ENCODE data around the gene FBXL13.

The FBXL13 gene

GRCh38 chr7:102837802-102838201 lies 236.8 kb downstream of the FBXL13 start:
- H3K36me3 ChIP-seq (ENCODE audit: insufficient read depth, low read length), result no peaks in the 10 kb centered on the region
- no peak overlapping the region for H3K9ac ChIP-seq (ENCODE audit: low read length)
- no peak overlapping the region for H3K4me2 ChIP-seq (ENCODE audit: low read length)
- H3F3A ChIP-seq (ENCODE audit: insufficient read depth, low read length), result no peaks in the 10 kb centered on the region
- no peak overlapping the region for H3K27ac ChIP-seq (ENCODE audit: low read depth, low read length, poor library complexity, severe bottlenecking)
- no peaks in the 10 kb centered on the region for H3K9me2 ChIP-seq (ENCODE audit: low read depth, low read length)
- no peak overlapping the region for H3K4me3 ChIP-seq (ENCODE audit: low read depth, low read length, poor library complexity, severe bottlenecking)
- H3K4me1 ChIP-seq (ENCODE audit: insufficient read depth, low read length, severe bottlenecking), result no peaks in the 10 kb centered on the region
- H3K79me2 ChIP-seq (ENCODE audit: insufficient read depth, low read length), result no peaks in the 10 kb centered on the region
- no peak overlapping the region for H2AFZ ChIP-seq (ENCODE audit: low read length)
- TF ChIP-seq CTCF (IDR thresholded peaks at IDR 0.05; ENCODE audit: low read length) (no peak), EZH2 (IDR thresholded peaks at IDR 0.05; ENCODE audit: borderline replicate concordance, low read length) (no peak)
- H4K20me1 ChIP-seq (ENCODE audit: insufficient read depth, low read length), result no peaks in the 10 kb centered on the region
- no peaks in the 10 kb centered on the region for H3K9me3 ChIP-seq (ENCODE audit: low read length)
- no peaks in the 10 kb centered on the region for H3K27me3 ChIP-seq (ENCODE audit: insufficient read depth, low read length)

- H3K27me3 ChIP-seq (ENCODE audit: insufficient read depth, low read length), result no peaks in the 10 kb centered on the region
- no peak overlapping the region for H3K27ac ChIP-seq (ENCODE audit: low read depth, low read length, poor library complexity, severe bottlenecking)
- no peaks in the 10 kb centered on the region for H3K36me3 ChIP-seq (ENCODE audit: insufficient read depth, low read length)
- no peak overlapping the region for H3K9ac ChIP-seq (ENCODE audit: low read length)
- no peaks in the 10 kb centered on the region for H3K9me2 ChIP-seq (ENCODE audit: low read depth, low read length)
- no peaks in the 10 kb centered on the region for H3K79me2 ChIP-seq (ENCODE audit: insufficient read depth, low read length)
- H3K4me3 ChIP-seq (ENCODE audit: low read depth, low read length, poor library complexity, severe bottlenecking), result no peak overlapping the region
- no peak overlapping the region for H3K4me2 ChIP-seq (ENCODE audit: low read length)
- TF ChIP-seq CTCF (IDR thresholded peaks at IDR 0.05; ENCODE audit: low read length) (no peak), EZH2 (IDR thresholded peaks at IDR 0.05; ENCODE audit: borderline replicate concordance, low read length) (no peak)
- H2AFZ ChIP-seq (ENCODE audit: low read length), result no peak overlapping the region
- no peaks in the 10 kb centered on the region for H3K4me1 ChIP-seq (ENCODE audit: insufficient read depth, low read length, severe bottlenecking)
- H3K9me3 ChIP-seq (ENCODE audit: low read length), result no peaks in the 10 kb centered on the region
- H3F3A ChIP-seq (ENCODE audit: insufficient read depth, low read length), result no peaks in the 10 kb centered on the region
- no peaks in the 10 kb centered on the region for H4K20me1 ChIP-seq (ENCODE audit: insufficient read depth, low read length)
Measured at GRCh38 chr7:102836977-102837376, 237.6 kb downstream of the FBXL13 start.

GRCh38 chr7:102836191-102836919 lies 238.2 kb downstream of the FBXL13 start:
- Histone ChIP-seq H3F3A (ENCODE audit: insufficient read depth, low read length) (no peaks in the 10 kb centered on the region), H2AFZ (ENCODE audit: low read length) (no peak overlapping the region), H3K27ac (ENCODE audit: low read depth, low read length, poor library complexity, severe bottlenecking) (no peak overlapping the region), H3K9ac (ENCODE audit: low read length) (no peak overlapping the region), H4K20me1 (ENCODE audit: insufficient read depth, low read length) (no peaks in the 10 kb centered on the region), H3K9me2 (ENCODE audit: low read depth, low read length) (no peaks in the 10 kb centered on the region), H3K36me3 (ENCODE audit: insufficient read depth, low read length) (no peaks in the 10 kb centered on the region), H3K9me3 (ENCODE audit: low read length) (no peaks in the 10 kb centered on the region), H3K4me1 (ENCODE audit: insufficient read depth, low read length, severe bottlenecking) (no peaks in the 10 kb centered on the region), H3K4me2 (ENCODE audit: low read length) (no peak overlapping the region), H3K27me3 (ENCODE audit: insufficient read depth, low read length) (no peaks in the 10 kb centered on the region), H3K4me3 (ENCODE audit: low read depth, low read length, poor library complexity, severe bottlenecking) (no peak overlapping the region), H3K79me2 (ENCODE audit: insufficient read depth, low read length) (no peaks in the 10 kb centered on the region)
- TF ChIP-seq CTCF (IDR thresholded peaks at IDR 0.05; ENCODE audit: low read length) (no peak), EZH2 (IDR thresholded peaks at IDR 0.05; ENCODE audit: borderline replicate concordance, low read length) (no peak)
